Panc1 (cell line): ENCODE data around the gene GPR107. TPM values are rescaled to one million over a fixed set of nuclear protein-coding genes. Genes with fewer than 3 reads are reported as not detected.
A peak's percentile ranks its signal among the peaks of the same experiment; 100 is the strongest.

Source experiments
- ATAC-seq: fragments of 200-7000 bp; cut with Tn5 transposase; 2 replicates; pipeline ENCODE4 v1.9.1; 2020; ENCODE audit warnings: mild to moderate bottlenecking, moderate library complexity
- BruUV-seq: library from RNA; stranded (reverse); fragments of 400-500 nt; replicated peaks from 2 replicates; lab custom pipeline; 2021; lab: Mats Ljungman, UMichigan
- CTCF ChIA-PET: fragments of 300-600 bp; sonication (Branson Sonifier 250); formaldehyde crosslinking; loops from one replicate; lab custom pipeline; 2022; ENCODE audit warnings: antibody characterized with exemption; lab: Charles Lee
- POLR2A ChIA-PET: fragments of 300-600 bp; sonication (Branson Sonifier 250); formaldehyde crosslinking; loops from one replicate; lab custom pipeline; 2022; ENCODE audit warnings: antibody characterized with exemption; lab: Charles Lee
- DNase-seq: peaks from one replicate; pipeline ENCODE4 v3.0.0-alpha.2; 2010; ENCODE audit warnings: low read depth, low spot score
- H3K27ac ChIP-seq: 2 replicates; pipeline ENCODE4 v1.5.1; 2011; ENCODE audit warnings: mild to moderate bottlenecking, low read length, inconsistent platforms
- H3K27me3 ChIP-seq: fragments of 200-500 bp; sonication (Bioruptor generic); 2 replicates; pipeline ENCODE4 v1.6.0; 2014; ENCODE audit warnings: low read length, inconsistent platforms; ENCODE audit not compliant: control insufficient read depth, insufficient read depth
- H3K36me3 ChIP-seq: fragments of 200-500 bp; sonication (Bioruptor generic); 2 replicates; pipeline ENCODE4 v1.5.1; 2014; ENCODE audit warnings: inconsistent platforms, mild to moderate bottlenecking, low read length, moderate library complexity; ENCODE audit not compliant: control insufficient read depth, insufficient read depth
- H3K4me1 ChIP-seq: 2 replicates; pipeline ENCODE4 v1.5.1; 2011; ENCODE audit warnings: inconsistent platforms, mild to moderate bottlenecking, low read length, moderate library complexity; ENCODE audit not compliant: control insufficient read depth, insufficient read depth
- H3K4me3 ChIP-seq, 2 experiments: 2 replicates each; pipeline ENCODE4 v1.5.1; 2011 to 2012; ENCODE audit warnings: low read depth in 2 of 2, low read length in 2 of 2, mild to moderate bottlenecking in 2 of 2, inconsistent platforms in 1 of 2, moderate library complexity in 1 of 2
- H3K9me3 ChIP-seq: fragments of 200-500 bp; sonication (Bioruptor generic); 2 replicates; pipeline ENCODE4 v1.5.1; 2014; ENCODE audit warnings: low read depth, mild to moderate bottlenecking, inconsistent platforms, low read length, moderate library complexity; ENCODE audit not compliant: control insufficient read depth, insufficient read depth
- CTCF ChIP-seq: fragments of 450-650 bp; IDR thresholded peaks from 2 replicates; pipeline ENCODE4 v1.5.1; 2017; ENCODE audit warnings: mild to moderate bottlenecking
- POLR2AphosphoS5 ChIP-seq: IDR thresholded peaks from 2 replicates; pipeline ENCODE4 v1.6.1; 2012; ENCODE audit warnings: mild to moderate bottlenecking, low read depth, low read length, moderate library complexity
- REST ChIP-seq, 2 experiments: IDR thresholded peaks; 2 replicates each; pipeline ENCODE4 v1.6.1; 2011 to 2012; ENCODE audit warnings: low read depth in 2 of 2, control low read depth in 1 of 2, low read length in 1 of 2, mild to moderate bottlenecking in 1 of 2, moderate library complexity in 1 of 2; ENCODE audit not compliant: insufficient read depth in 1 of 2
- SIN3A ChIP-seq: IDR thresholded peaks from 2 replicates; pipeline ENCODE4 v1.6.1; 2012; ENCODE audit warnings: low read depth, mild to moderate bottlenecking, low read length, moderate library complexity, borderline replicate concordance; ENCODE audit not compliant: insufficient read depth
- TCF7L2 ChIP-seq: IDR thresholded peaks from 2 replicates; pipeline ENCODE4 v1.6.1; 2011; ENCODE audit warnings: mild to moderate bottlenecking, low read depth, low read length, inconsistent platforms
- in situ Hi-C: cut with HindIII; loops from 2 replicates; pipeline ENCODE4 v1.10.0; 2016; ENCODE audit warnings: low sequenced_read_pairs, low pct_unique_long_range_greater_than_20kb
- intact Hi-C: fragments of 100-400 bp; cut with micrococcal nuclease; formaldehyde crosslinking; loops from one replicate; pipeline ENCODE4 v1.10.0; 2022; ENCODE audit not compliant: unreplicated experiment
- total RNA-seq: library from RNA; stranded (reverse); gene quantifications from one replicate; pipeline ENCODE4 v1.2.1, GENCODE V29; 2021; ENCODE audit not compliant: unreplicated experiment

GPR107 gene
- total RNA-seq, 1 experiment from 2014 or later, result 43.0 TPM

- H3K27me3 ChIP-seq, result no peaks in the 10 kb centered on the region
- peaks cover 3% of the 10 kb centered on the region; the same call in 1 of the 2 replicates for H3K36me3 ChIP-seq
- intact Hi-C loops (no loop called here), in situ Hi-C loops (no loop called here)
- TF ChIP-seq POLR2AphosphoS5, result no peak
- TF ChIP-seq TCF7L2, result no peak
- no peak for TF ChIP-seq REST (IDR thresholded peaks at IDR 0.05; ENCODE audit: insufficient read depth in 1 of 2, low read depth in 2 of 2, low read length in 1 of 2)
- no peak for TF ChIP-seq CTCF
- TF ChIP-seq SIN3A, result no peak
- no peak overlapping the region for H3K27ac ChIP-seq
- no peak overlapping the region for H3K4me3 ChIP-seq
- DNase-seq (no peak), ATAC-seq (no peak)
- CTCF ChIA-PET, result no interaction called here
- TSS peak; percentile 26 for BruUV-seq
- POLR2A ChIA-PET, result no interaction called here
- H3K4me1 ChIP-seq, result no peaks in the 10 kb centered on the region
- H3K9me3 ChIP-seq, result no peaks in the 10 kb centered on the region
Observed at GRCh38 chr9:130128733-130129431, 75.2 kb downstream of the GPR107 start.

GRCh38 chr9:130129432-130130061, 75.8 kb downstream of the GPR107 start:
- ATAC-seq, result no peak
- TF ChIP-seq TCF7L2 (no peak), REST (IDR thresholded peaks at IDR 0.05; ENCODE audit: insufficient read depth in 1 of 2, low read depth in 2 of 2, low read length in 1 of 2) (no peak), CTCF (no peak), POLR2AphosphoS5 (no peak), SIN3A (no peak)
- no peaks in the 10 kb centered on the region for H3K4me1 ChIP-seq
- H3K36me3 ChIP-seq, result peaks cover 3% of the 10 kb centered on the region; the same call in 1 of the 2 replicates
- no TSS peak for BruUV-seq
- H3K9me3 ChIP-seq, result no peaks in the 10 kb centered on the region
- no peak overlapping the region for H3K4me3 ChIP-seq
- in situ Hi-C loops (no loop called here), intact Hi-C loops (no loop called here)
- POLR2A ChIA-PET, result no interaction called here
- CTCF ChIA-PET, result no interaction called here
- no peaks in the 10 kb centered on the region for H3K27me3 ChIP-seq
- no peak overlapping the region for H3K27ac ChIP-seq
- DNase-seq, result no peak
